Heart left ventricle (tissue), 16 donors: ENCODE results near the gene GRM7. TPM values are rescaled to one million over a fixed set of nuclear protein-coding genes. Genes with fewer than 3 reads are reported as not detected.

Experiments used
- ATAC-seq, 4 donors: fragments of 200-7000 bp; cut with Tn5 transposase; one replicate each; pipeline ENCODE4 v1.9.1; 2020 to 2022; ENCODE audit warnings: moderate library complexity in 4 of 4, mild to moderate bottlenecking in 3 of 4, moderate number of reproducible peaks in 1 of 4
- DNase-seq, 5 donors: peaks; one replicate each; pipeline ENCODE4 v3.0.0-alpha.2; 2020
- H3K27ac ChIP-seq, 12 donors: fragments of 200-600 bp; sonication (generic) in 4 of 12; one replicate each; pipeline versions ENCODE4 v1.5.0 to v1.8.0; 2016 to 2022; ENCODE audit warnings: mild to moderate bottlenecking in 2 of 12
- H3K27me3 ChIP-seq, 9 donors: fragments of 200-600 bp; sonication (generic) in 2 of 9; one replicate each; pipeline versions ENCODE4 v1.5.1 to v1.8.0; 2016 to 2022; ENCODE audit warnings: mild to moderate bottlenecking in 3 of 9
- H3K36me3 ChIP-seq, 9 donors: fragments of 200-600 bp; sonication (generic) in 2 of 9; one replicate each; pipeline versions ENCODE4 v1.5.0 to v1.8.0; 2018 to 2022; ENCODE audit warnings: mild to moderate bottlenecking in 2 of 9
- H3K4me1 ChIP-seq, 12 donors: fragments of 200-600 bp; sonication (generic) in 4 of 12; one replicate each; pipeline versions ENCODE4 v1.5.0 to v1.8.0; 2016 to 2022; ENCODE audit warnings: mild to moderate bottlenecking in 3 of 12
- H3K4me3 ChIP-seq, 12 donors: fragments of 200-600 bp; sonication (generic) in 4 of 12; one replicate each; pipeline versions ENCODE4 v1.5.0 to v1.8.0; 2017 to 2022; ENCODE audit warnings: mild to moderate bottlenecking in 9 of 12, moderate library complexity in 4 of 12
- H3K9me3 ChIP-seq, 12 donors: fragments of 200-600 bp; sonication (generic) in 4 of 12; one replicate each; pipeline versions ENCODE4 v1.5.0 to v1.8.0; 2016 to 2022; ENCODE audit warnings: mild to moderate bottlenecking in 1 of 12
- POLR2A ChIP-seq, 2 donors: fragments of 450-650 bp; IDR thresholded peaks; one replicate each; pipeline ENCODE4 v1.6.1; 2017; ENCODE audit warnings: antibody characterized with exemption in 2 of 2, mild to moderate bottlenecking in 2 of 2, moderate library complexity in 2 of 2
- WGBS, 4 donors: extraction: QIAGEN DNeasy Blood & Tissue Kit in 2 of 4; methylation state at CpG; one replicate each; pipeline versions ENCODE4 v1.1.5 to v1.1.7; 2013 to 2018; 5-methylcytosine and 5-hydroxymethylcytosine counted together
- intact Hi-C, 10 donors: fragments of 100-400 bp; cut with DNase I; formaldehyde crosslinking; loops; one replicate each; pipeline versions ENCODE4 v1.11.1 to v1.14.2; 2022
- polyA plus RNA-seq, 2 donors: library from polyadenylated mRNA; stranded (reverse); fragments of 200-250 nt; gene quantifications; one replicate each; pipeline ENCODE4 v1.2.3, GENCODE V29; 2013
- total RNA-seq, 9 donors: library from RNA; depleted of rRNA in 2 of 9; stranded (reverse); fragments of >200 nt in 2 of 9; fragmentation: NEBNext Ultra II Directional in 3 of 9; extraction: Animal tissue kit (Norgen Biotek cat#: 25700) in 3 of 9; gene quantifications; one replicate each; pipeline versions ENCODE4 v1.1.0 to v1.2.4, GENCODE V29; 2016 to 2023
- TF ChIP-seq, protein P1 (sequence below), 12 donors: fragments of 200-600 bp; sonication (generic) in 4 of 12; IDR thresholded peaks; one replicate each; pipeline versions ENCODE4 v1.5.0 to v1.8.0; 2018 to 2022; ENCODE audit warnings: antibody characterized with exemption in 12 of 12, mild to moderate bottlenecking in 5 of 12
- donor health status: ischemic (EF 13 %, LVEDD 7.1; RV severe dilation, severe dysfunction).
- donor health status: healthy with polysubstance abuse.
- donor health status: DM: no; HTN: yes; CAD: no.
- donor health status: DM: no; HTN: no; CAD: no.
- donor health status: ischemic (EF 25% LVEDD 6.9; RV normal size, moderate dysfunction).
- donor health status: ischemic (EF 25% LVEDD 5.7; RV mildly dilated, moderate dysfunction).
- donor health status: healthy.
- donor health status: DM: yes; HTN: yes; CAD: no.
- donor health status: ischemic (EF 35%, LVEDD 5.7; RV mildly dilated, moderate dysfunction).
- donor health status: nonischemic (EF 11% LVEDD 7.7; RV severe dilation, severe dysfunction).
- donor health status: DM: yes; HTN: yes; CAD: no.
- donor health status: PGD.
- donor health status: ischemic (EF 29% LVEDD 5.4; RV normal size, mild dysfunction).
- donor health status: nonischemic (EF 23%, LVEDD 6.1; RV moderate dilation, normal function).

GRM7 gene
- total and polyA plus RNA-seq, 11 donors, result not detected

DNA sequence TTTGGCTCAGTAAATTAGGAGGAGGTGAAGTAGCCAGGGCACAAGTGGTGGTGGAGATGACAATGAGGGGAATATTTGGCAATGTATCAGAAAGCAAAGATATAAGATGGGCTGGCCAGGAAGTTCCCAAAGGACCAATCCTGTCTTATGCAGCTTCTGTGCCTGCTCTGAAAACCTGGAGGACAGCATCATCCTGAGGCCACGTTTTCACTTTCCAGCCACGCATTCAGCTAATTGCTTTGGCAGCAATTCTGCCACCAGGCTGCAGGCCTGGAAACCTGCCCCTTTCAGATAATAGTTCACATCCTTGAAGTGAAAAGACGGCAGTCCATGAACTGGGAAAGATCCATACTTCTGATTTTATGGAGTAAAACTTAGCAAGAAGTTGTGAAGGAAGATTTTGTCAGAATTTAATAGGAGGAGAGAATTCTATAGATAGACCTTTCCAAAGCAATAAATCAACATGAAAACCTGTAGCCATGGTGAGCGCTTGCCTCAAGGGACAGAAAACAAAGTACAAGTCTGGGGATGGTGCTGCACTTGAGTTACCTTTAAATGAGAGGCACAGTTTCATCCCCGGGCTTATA, 682.5 kb downstream of the GRM7 start:
- no peak overlapping the region for H3K27ac ChIP-seq
- no peaks in the 10 kb centered on the region for H3K27me3 ChIP-seq
- H3K36me3 ChIP-seq, result no peaks in the 10 kb centered on the region
- 56 to 69% (median 59%) methylated on average over 5 of the region's 5 CpGs for WGBS, 4 donors
- DNase-seq (no peak), ATAC-seq (no peak)
- no peaks in the 10 kb centered on the region for H3K9me3 ChIP-seq
- TF ChIP-seq, protein P1, sequence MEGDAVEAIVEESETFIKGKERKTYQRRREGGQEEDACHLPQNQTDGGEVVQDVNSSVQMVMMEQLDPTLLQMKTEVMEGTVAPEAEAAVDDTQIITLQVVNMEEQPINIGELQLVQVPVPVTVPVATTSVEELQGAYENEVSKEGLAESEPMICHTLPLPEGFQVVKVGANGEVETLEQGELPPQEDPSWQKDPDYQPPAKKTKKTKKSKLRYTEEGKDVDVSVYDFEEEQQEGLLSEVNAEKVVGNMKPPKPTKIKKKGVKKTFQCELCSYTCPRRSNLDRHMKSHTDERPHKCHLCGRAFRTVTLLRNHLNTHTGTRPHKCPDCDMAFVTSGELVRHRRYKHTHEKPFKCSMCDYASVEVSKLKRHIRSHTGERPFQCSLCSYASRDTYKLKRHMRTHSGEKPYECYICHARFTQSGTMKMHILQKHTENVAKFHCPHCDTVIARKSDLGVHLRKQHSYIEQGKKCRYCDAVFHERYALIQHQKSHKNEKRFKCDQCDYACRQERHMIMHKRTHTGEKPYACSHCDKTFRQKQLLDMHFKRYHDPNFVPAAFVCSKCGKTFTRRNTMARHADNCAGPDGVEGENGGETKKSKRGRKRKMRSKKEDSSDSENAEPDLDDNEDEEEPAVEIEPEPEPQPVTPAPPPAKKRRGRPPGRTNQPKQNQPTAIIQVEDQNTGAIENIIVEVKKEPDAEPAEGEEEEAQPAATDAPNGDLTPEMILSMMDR (IDR thresholded peaks at IDR 0.05), result peak in 4 of 12 donors; percentile 8 to 26 (median 15)
- no peak for TF ChIP-seq POLR2A (IDR thresholded peaks at IDR 0.05)
- intact Hi-C loops, result loop anchor here in 4 of 10 donors (10.0 kb wide), 1 partner anchor 259 kb away; no protein-coding TSS in a partner anchor
- peaks cover 0 to 3% (median 0%) of the 10 kb centered on the region in 12 donors for H3K4me1 ChIP-seq
- H3K4me3 ChIP-seq, result no peak overlapping the region

DNA sequence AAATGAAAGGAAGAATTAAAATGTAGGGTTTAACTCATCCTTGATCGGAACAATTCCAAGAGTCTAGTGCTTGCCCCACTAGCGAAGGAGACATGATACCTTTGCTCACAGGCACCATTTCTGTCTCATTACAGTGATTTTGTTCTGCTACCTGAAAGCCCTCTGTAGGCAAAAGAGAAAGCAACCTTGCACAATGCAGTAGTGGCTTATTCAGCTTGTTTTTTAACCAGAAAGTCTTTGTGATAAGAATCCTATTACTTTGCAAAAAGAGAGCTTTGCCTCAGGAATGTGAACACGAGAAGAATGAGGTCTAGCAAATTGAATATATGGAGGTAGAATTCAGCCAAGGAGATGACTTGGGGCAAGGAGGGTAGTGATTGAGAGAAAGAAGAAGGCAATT, 684.4 kb downstream of the GRM7 start:
- no peaks in the 10 kb centered on the region for H3K27me3 ChIP-seq
- TF ChIP-seq POLR2A (IDR thresholded peaks at IDR 0.05), result no peak
- TF ChIP-seq, protein P1 (IDR thresholded peaks at IDR 0.05), result no peak
- peaks cover 0 to 3% (median 0%) of the 10 kb centered on the region in 12 donors for H3K4me1 ChIP-seq
- H3K4me3 ChIP-seq, result no peak overlapping the region
- H3K27ac ChIP-seq, result no peak overlapping the region
- WGBS, 4 donors, result 90 to 94% (median 93%) methylated on average over 3 of the region's 3 CpGs
- H3K9me3 ChIP-seq, result no peaks in the 10 kb centered on the region
- no peaks in the 10 kb centered on the region for H3K36me3 ChIP-seq
- DNase-seq (no peak), ATAC-seq (no peak)
- intact Hi-C loops, result loop anchor here in 7 of 10 donors (5.0 to 10.0 kb wide), 3 partner anchors 253 to 261 kb away; no protein-coding TSS in a partner anchor

DNA sequence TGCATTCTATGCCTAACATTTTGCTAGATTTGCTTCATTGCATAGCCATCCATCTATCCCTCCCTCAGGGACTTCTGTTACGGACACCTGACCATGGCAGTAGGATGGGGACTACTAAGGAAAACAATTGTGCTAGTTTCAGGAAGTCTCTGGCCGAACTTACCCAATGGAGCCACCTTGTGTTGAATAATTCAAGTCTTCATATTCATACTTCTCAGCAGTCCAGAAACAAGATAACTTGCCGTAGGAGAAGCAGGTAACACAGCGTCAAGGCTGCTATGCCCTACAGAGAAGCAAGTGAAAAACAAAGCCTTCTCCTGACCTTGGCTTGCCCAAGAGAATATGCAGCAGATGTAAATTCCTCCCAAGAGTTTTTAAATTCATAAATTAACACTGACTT, 685.3 kb downstream of the GRM7 start:
- ATAC-seq (peak in 3 of 4 donors; percentile 46 to 59 (median 57)), DNase-seq (no peak)
- Histone ChIP-seq H3K36me3 (no peaks in the 10 kb centered on the region), H3K4me1 (peaks cover 0 to 3% (median 0%) of the 10 kb centered on the region in 12 donors), H3K4me3 (no peak overlapping the region), H3K9me3 (peaks cover 0 to 7% (median 0%) of the 10 kb centered on the region in 12 donors), H3K27me3 (no peaks in the 10 kb centered on the region), H3K27ac (no peak overlapping the region)
- WGBS, 4 donors, result 43 to 52% (median 49%) methylated on average over 4 of the region's 4 CpGs
- intact Hi-C loops, result loop anchor here in 8 of 10 donors (2.0 to 10.0 kb wide), 4 partner anchors 254 to 261 kb away; no protein-coding TSS in a partner anchor
- TF ChIP-seq POLR2A (IDR thresholded peaks at IDR 0.05), result no peak
- TF ChIP-seq, protein P1 (IDR thresholded peaks at IDR 0.05), result peak in 11 of 12 donors; percentile 16 to 56 (median 32)

DNA sequence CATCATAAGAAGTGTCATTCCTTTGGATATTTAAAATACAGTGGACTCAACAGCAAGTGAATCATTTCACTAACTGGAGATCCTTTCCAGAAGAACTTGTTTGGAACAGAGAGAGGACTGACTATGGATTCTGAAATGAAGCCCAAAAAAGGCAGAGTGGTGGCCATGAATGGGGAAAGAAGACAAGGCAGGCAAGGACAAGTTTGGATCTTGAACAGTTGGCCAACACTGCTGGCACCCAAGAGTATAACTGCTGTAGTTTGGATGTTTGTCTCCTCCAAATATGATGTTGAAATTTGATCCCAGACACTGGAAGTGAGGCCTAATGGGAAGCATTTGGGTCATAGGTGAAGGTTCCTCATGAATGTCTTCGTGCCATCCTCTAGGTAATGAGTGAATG, 686.9 kb downstream of the GRM7 start:
- H3K27me3 ChIP-seq, result no peaks in the 10 kb centered on the region
- ATAC-seq (no peak), DNase-seq (no peak)
- intact Hi-C loops, result loop anchor here in 8 of 10 donors (2.0 to 10.0 kb wide), 4 partner anchors 256 to 263 kb away; no protein-coding TSS in a partner anchor
- H3K9me3 ChIP-seq, result peaks cover 0 to 21% (median 9%) of the 10 kb centered on the region in 12 donors
- H3K36me3 ChIP-seq, result no peaks in the 10 kb centered on the region
- WGBS, 4 donors, result 76 to 79% (median 77%) methylated on average over 1 of the region's 1 CpG
- peaks cover 0 to 3% (median 0%) of the 10 kb centered on the region in 12 donors for H3K4me1 ChIP-seq
- no peak overlapping the region for H3K4me3 ChIP-seq
- no peak for TF ChIP-seq POLR2A (IDR thresholded peaks at IDR 0.05)
- TF ChIP-seq, protein P1 (IDR thresholded peaks at IDR 0.05), result no peak
- no peak overlapping the region for H3K27ac ChIP-seq
